Caco-2 (cell line): Measurements from ENCODE around the gene WNT16. TPM values are rescaled to one million over a fixed set of nuclear protein-coding genes. Genes with fewer than 3 reads are reported as not detected.

Experiments
- BruUV-seq: library from RNA; stranded (reverse); fragments of 400-500 nt; replicated peaks from 2 replicates; lab custom pipeline; 2021; lab: Mats Ljungman, UMichigan
- CTCF ChIA-PET: fragments of 300-600 bp; sonication (Branson Sonifier 250); formaldehyde crosslinking; loops from one replicate; lab custom pipeline; 2022; ENCODE audit warnings: antibody characterized with exemption; lab: Charles Lee
- POLR2A ChIA-PET: fragments of 300-600 bp; sonication (Branson Sonifier 250); formaldehyde crosslinking; loops from one replicate; lab custom pipeline; 2022; ENCODE audit warnings: antibody characterized with exemption; lab: Charles Lee
- DNase-seq, 2 experiments: peaks; one replicate each; pipeline versions ENCODE4 v3.0.0 to v3.0.0-alpha.2; 2020 to 2022
- H3K27me3 ChIP-seq: replicated peaks from 2 replicates; pipeline ENCODE4 v1.6.0; 2011; ENCODE audit warnings: low read length; ENCODE audit not compliant: control insufficient read depth, insufficient read depth
- H3K36me3 ChIP-seq: 2 replicates; pipeline ENCODE4 v1.5.1; 2011; ENCODE audit warnings: low read length; ENCODE audit not compliant: control insufficient read depth, insufficient read depth
- H3K4me1 ChIP-seq: fragments of 250-450 bp; sonication (Bioruptor Pico); 2 replicates; pipeline ENCODE4 v1.5.1; 2020; ENCODE audit warnings: mild to moderate bottlenecking
- H3K4me3 ChIP-seq: 2 replicates; pipeline ENCODE4 v1.5.1; 2011; ENCODE audit warnings: low read depth, mild to moderate bottlenecking, control low read depth, low read length
- H3K9me3 ChIP-seq: fragments of 250-450 bp; sonication (Bioruptor Pico); 2 replicates; pipeline ENCODE4 v1.5.1; 2020; ENCODE audit warnings: mild to moderate bottlenecking, moderate library complexity
- H3K27ac Mint-ChIP-seq: one replicate; pipeline ENCODE4 v1.8.0; 2022; ENCODE audit warnings: mixed read lengths; ENCODE audit not compliant: unreplicated experiment
- H3K27me3 Mint-ChIP-seq: one replicate; pipeline ENCODE4 v1.8.0; 2022; ENCODE audit warnings: mixed read lengths; ENCODE audit not compliant: insufficient read depth, unreplicated experiment
- H3K36me3 Mint-ChIP-seq: one replicate; pipeline ENCODE4 v1.8.0; 2022; ENCODE audit warnings: mild to moderate bottlenecking, mixed read lengths; ENCODE audit not compliant: insufficient read depth, unreplicated experiment
- H3K4me1 Mint-ChIP-seq: one replicate; pipeline ENCODE4 v1.8.0; 2022; ENCODE audit warnings: low read depth, mixed read lengths; ENCODE audit not compliant: unreplicated experiment
- H3K4me3 Mint-ChIP-seq: one replicate; pipeline ENCODE4 v1.8.0; 2022; ENCODE audit warnings: mild to moderate bottlenecking, moderate library complexity, mixed read lengths; ENCODE audit not compliant: unreplicated experiment
- H3K9me3 Mint-ChIP-seq: one replicate; pipeline ENCODE4 v1.8.0; 2022; ENCODE audit warnings: mixed read lengths; ENCODE audit not compliant: unreplicated experiment
- CTCF ChIP-seq, 2 experiments: fragments of 200-600 bp in 1 of 2; IDR thresholded peaks; 1 replicate in 1 of 2; 2 replicates in 1 of 2; pipeline versions ENCODE4 v1.5.1 to v1.8.0; 2011 to 2022; ENCODE audit warnings: antibody characterized with exemption in 1 of 2, control low read depth in 1 of 2, inconsistent platforms in 1 of 2, low read depth in 1 of 2, low read length in 1 of 2, mild to moderate bottlenecking in 1 of 2, moderate library complexity in 1 of 2; ENCODE audit not compliant: insufficient read depth in 1 of 2, severe bottlenecking in 1 of 2, unreplicated experiment in 1 of 2
- intact Hi-C: fragments of 100-400 bp; cut with micrococcal nuclease; formaldehyde crosslinking; loops from one replicate; pipeline ENCODE4 v1.10.0; 2022; ENCODE audit not compliant: unreplicated experiment
- total RNA-seq: library from RNA; stranded (reverse); gene quantifications from 2 replicates; pipeline ENCODE4 v1.2.3, GENCODE V29; 2022

Gene WNT16
- total RNA-seq, 1 experiment from 2014 or later, result not detected

- no peak overlapping the region for H3K27ac Mint-ChIP-seq
- H3K9me3 ChIP-seq, result no peaks in the 10 kb centered on the region
- H3K4me3 ChIP-seq, result no peak overlapping the region
- H3K27me3 Mint-ChIP-seq, result peaks cover 3% of the 10 kb centered on the region
- H3K36me3 ChIP-seq, result no peaks in the 10 kb centered on the region
- CTCF ChIA-PET, result no interaction called here
- no peak for DNase-seq
- intact Hi-C loops, result no loop called here
- POLR2A ChIA-PET, result no interaction called here
- no peaks in the 10 kb centered on the region for H3K9me3 Mint-ChIP-seq
- H3K4me3 Mint-ChIP-seq, result no peak overlapping the region
- H3K36me3 Mint-ChIP-seq, result no peaks in the 10 kb centered on the region
- no TSS peak for BruUV-seq
- TF ChIP-seq CTCF (IDR thresholded peaks at IDR 0.05; ENCODE audit: insufficient read depth in 1 of 2, low read depth in 1 of 2, low read length in 1 of 2, severe bottlenecking in 1 of 2, unreplicated experiment in 1 of 2), result no peak
- no peaks in the 10 kb centered on the region for H3K4me1 ChIP-seq
- no peaks in the 10 kb centered on the region for H3K4me1 Mint-ChIP-seq
- no peaks in the 10 kb centered on the region for H3K27me3 ChIP-seq
Observed at GRCh38 chr7:121294448-121294992, 34.3 kb upstream of the WNT16 start.

- Histone ChIP-seq H3K4me1 (no peaks in the 10 kb centered on the region), H3K9me3 (no peaks in the 10 kb centered on the region), H3K27me3 (no peaks in the 10 kb centered on the region), H3K4me3 (no peak overlapping the region), H3K36me3 (no peaks in the 10 kb centered on the region)
- CTCF ChIA-PET, result no interaction called here
- Mint-ChIP-seq H3K27me3 (peaks cover 10% of the 10 kb centered on the region), H3K9me3 (no peaks in the 10 kb centered on the region), H3K27ac (no peak overlapping the region), H3K4me1 (no peaks in the 10 kb centered on the region), H3K36me3 (no peaks in the 10 kb centered on the region), H3K4me3 (no peak overlapping the region)
- no peak for DNase-seq
- TF ChIP-seq CTCF (IDR thresholded peaks at IDR 0.05; ENCODE audit: insufficient read depth in 1 of 2, low read depth in 1 of 2, low read length in 1 of 2, severe bottlenecking in 1 of 2, unreplicated experiment in 1 of 2), result no peak
- BruUV-seq, result no TSS peak
- intact Hi-C loops, result no loop called here
- POLR2A ChIA-PET, result no interaction called here
Observed at GRCh38 chr7:121297843-121298242, 31.0 kb upstream of the WNT16 start.

- DNase-seq, result no peak
- BruUV-seq, result no TSS peak
- ChIA-PET POLR2A (no interaction called here), CTCF (no interaction called here)
- Histone ChIP-seq H3K27me3 (no peaks in the 10 kb centered on the region), H3K9me3 (no peaks in the 10 kb centered on the region), H3K36me3 (no peaks in the 10 kb centered on the region), H3K4me3 (no peak overlapping the region), H3K4me1 (no peaks in the 10 kb centered on the region)
- no peaks in the 10 kb centered on the region for H3K4me1 Mint-ChIP-seq
- H3K36me3 Mint-ChIP-seq, result no peaks in the 10 kb centered on the region
- H3K27me3 Mint-ChIP-seq, result peaks cover 9% of the 10 kb centered on the region
- no peak for TF ChIP-seq CTCF (IDR thresholded peaks at IDR 0.05; ENCODE audit: insufficient read depth in 1 of 2, low read depth in 1 of 2, low read length in 1 of 2, severe bottlenecking in 1 of 2, unreplicated experiment in 1 of 2)
- H3K27ac Mint-ChIP-seq, result no peak overlapping the region
- no peaks in the 10 kb centered on the region for H3K9me3 Mint-ChIP-seq
- intact Hi-C loops, result no loop called here
- H3K4me3 Mint-ChIP-seq, result no peak overlapping the region
Observed at GRCh38 chr7:121298831-121299239, 30.0 kb upstream of the WNT16 start.
